IPS-NIHi7 (cell line): Measurements from ENCODE around the gene OPTN.
"Not testable (repeated sequence)": the region's sequence is repeated elsewhere in the genome, so short reads cannot be mapped to it uniquely, and the experiment has no call there.

Experiments used
- DNase-seq: peaks from one replicate; pipeline ENCODE4 v3.0.0; 2012; ENCODE audit warnings: mixed read lengths; ENCODE audit errors: extremely low spot score

Gene OPTN

DNA sequence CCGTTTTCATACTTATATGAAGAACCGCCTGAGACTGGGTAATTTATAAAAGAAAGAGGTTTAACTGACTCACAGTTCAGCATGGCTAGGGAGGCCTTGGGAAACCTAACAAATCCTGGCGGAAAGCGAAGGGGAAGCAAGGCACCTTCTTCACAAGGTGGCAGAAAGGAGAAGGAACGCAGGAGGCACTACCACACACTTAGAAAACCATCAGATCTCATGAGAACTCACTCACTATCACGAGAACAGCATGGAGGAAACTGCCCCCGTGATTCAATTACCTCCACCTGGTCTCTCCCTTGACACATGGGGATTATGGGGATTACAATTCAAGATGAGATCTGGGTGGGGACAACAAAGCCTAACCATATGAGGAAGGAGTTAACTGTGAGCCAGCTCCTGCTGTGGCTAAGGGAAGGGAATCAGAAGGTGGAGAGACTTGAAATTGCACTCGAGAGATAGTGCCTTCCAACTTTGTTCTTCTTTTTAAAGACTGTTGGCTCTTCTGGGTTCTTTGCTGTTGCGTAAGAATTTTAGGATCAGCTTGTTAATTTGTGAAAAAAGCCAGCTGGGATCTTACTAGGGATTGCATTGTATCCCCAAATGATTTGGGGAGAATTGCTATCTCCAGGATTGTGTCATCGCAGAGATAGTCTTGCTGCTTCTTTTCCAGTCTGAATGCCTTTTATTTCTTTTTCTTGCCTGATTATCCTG, 21.0 kb downstream of the OPTN start:
- DNase-seq = no peak

GRCh38 chr10:13121500-13121854, 21.5 kb downstream of the OPTN start:
- DNase-seq = no peak

DNA sequence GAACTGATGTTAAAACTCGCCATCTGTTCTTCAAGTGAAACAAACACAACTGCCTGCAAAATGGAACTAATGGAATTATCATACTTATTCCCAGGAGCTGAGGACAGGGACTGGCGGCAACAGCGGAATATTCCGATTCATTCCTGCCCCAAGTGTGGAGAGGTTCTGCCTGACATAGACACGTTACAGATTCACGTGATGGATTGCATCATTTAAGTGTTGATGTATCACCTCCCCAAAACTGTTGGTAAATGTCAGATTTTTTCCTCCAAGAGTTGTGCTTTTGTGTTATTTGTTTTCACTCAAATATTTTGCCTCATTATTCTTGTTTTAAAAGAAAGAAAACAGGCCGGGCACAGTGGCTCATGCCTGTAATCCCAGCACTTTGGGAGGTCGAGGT, 36.7 kb downstream of the OPTN start:
- no peak for DNase-seq

- DNase-seq = peak; percentile 40
Observed at GRCh38 chr10:13139150-13139549, 39.2 kb downstream of the OPTN start.

- DNase-seq = no peak
Observed at GRCh38 chr10:13139676-13140075, 39.7 kb downstream of the OPTN start.

DNA sequence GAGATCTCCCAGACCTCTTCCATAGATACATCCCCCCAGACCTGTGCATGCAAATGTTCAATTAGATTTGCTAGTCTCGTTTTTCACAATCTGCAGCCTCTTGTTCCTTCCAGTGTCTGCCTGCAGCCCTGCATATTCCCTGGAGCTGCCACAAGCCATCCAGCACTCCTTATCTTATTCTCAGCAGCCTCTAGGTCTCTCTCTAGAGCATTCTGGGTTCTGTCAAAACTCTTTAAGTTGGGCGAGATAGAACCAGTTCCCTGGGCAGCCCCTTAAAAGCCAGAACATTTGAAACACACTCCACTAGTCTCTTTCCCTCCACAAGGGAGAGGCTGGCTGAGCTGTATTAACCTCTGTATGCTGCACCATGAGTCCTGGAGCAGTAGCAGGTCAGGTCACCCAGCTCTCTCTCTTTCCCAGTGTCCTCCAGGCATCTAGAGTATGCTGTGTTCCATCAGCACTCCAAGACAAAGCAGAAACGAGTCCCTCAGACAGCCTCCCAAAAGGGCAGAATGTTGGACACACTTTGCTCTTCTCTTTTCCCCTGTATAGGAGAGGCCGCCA, 40.7 kb downstream of the OPTN start:
- no peak for DNase-seq

DNA sequence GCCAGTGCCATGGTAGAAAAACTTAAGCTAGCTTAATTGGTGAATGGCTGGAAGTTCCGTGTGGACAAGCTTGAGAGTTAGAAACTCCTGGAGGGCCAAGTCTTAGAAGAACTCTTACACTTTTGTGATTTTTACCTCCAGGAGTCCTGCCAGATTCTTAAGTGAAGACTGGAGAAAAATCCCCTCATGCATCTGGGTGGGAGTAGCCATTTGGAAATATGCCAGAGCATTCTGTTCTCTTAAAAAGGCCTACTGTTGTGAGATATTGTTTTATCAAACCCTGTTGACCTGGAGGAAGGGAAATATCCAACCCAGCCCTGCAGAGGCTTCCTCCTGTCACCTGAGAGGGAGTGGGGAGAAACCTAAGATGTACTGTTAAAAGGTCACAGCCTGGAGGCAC, 43.8 kb downstream of the OPTN start:
- DNase-seq = no peak

DNA sequence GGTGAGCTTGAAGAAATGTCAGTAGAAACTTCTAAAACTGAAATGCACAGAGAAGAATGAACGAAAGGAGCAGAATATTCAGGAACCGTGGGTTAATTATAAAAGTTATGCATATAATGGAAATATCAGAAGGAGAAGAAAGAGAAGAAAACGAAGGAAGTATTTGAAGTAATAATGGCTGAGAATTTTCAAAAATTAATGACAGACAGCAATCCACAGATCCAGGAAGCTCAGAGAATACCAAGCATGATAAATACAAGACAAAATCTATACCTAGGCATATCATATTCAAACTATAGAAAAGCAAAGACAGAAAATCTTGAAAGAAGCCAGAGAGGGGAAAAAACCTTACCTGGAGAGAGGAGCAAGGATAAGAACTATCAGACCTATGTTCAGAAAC, 44.9 kb downstream of the OPTN start:
- DNase-seq = no peak

GRCh38 chr10:13146379-13146778, 46.4 kb downstream of the OPTN start:
- DNase-seq = no peak

GRCh38 chr10:13147161-13147560, 47.2 kb downstream of the OPTN start:
- no peak for DNase-seq

- no peak for DNase-seq
Observed at GRCh38 chr10:13152296-13152695, 52.3 kb downstream of the OPTN start.

DNA sequence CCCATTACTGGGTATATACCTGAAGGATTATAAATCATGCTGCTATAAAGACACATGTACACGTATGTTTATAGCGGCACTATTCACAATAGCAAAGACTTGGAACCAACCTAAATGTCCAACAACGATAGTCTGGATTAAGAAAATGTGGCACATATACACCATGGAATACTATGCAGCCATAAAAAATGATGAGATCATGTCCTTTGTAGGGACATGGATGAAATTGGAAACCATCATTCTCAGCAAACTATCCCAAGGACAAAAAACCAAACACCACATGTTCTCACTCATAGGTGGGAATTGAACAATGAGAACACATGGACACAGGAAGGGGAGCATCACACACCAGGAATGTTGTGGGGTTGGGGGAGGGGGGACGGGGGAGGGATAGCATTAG, 55.9 kb downstream of the OPTN start:
- not testable (repeated sequence) for DNase-seq

- no peak for DNase-seq
Observed at GRCh38 chr10:13158401-13158800, 58.4 kb downstream of the OPTN start.

DNA sequence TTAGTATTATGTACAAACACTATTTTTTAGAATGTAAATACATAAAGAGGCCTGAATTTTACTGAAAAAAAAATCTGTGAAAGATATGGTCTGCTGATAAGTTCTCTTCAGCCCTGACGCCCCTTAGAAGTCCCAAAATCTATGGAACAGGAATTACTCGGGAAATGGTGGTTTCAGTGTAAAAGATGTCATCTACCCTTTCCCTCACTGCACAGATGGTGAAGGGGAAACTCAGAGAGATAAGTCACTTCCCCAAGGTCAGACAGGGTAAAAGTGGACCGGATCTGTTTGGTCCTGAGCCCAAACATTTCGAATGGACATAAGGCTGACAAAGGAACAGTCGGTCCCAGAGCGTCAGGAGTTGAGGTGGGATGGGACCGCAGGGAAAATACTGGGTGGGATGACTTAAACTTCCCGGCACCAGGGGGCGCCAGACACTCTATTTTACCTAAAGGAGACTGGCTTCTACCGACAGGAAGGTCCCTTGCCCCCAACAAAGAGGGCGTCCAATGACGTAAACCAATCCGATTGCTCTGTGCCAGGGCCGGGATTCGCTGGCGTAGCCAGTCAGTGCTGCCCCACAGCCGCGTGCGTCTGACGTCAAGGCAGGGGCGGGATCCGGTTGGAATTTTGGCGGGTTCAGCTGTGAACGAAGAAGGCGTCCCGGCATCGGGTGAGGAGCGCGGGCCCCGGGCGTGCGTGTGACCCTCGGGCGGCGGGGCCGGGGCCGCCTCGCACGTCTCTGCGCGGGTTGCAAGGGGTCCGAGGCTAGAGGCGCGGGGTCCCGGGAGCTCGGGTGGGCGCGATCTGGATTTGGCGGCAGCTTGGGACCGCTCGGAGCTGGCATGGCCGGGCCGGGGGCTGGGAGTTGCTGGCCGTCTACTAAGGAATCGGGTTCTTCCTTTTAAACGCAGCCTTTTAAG, 61.2 kb downstream of the OPTN start, which contains the start of gene MCM10:
Gene MCM10, plus strand, starts transcription at position 625 of the 923 bp plus-strand sequence. CDS start 2,645 bp downstream, outside the sequence.
- peak; percentile 100 for DNase-seq

DNA sequence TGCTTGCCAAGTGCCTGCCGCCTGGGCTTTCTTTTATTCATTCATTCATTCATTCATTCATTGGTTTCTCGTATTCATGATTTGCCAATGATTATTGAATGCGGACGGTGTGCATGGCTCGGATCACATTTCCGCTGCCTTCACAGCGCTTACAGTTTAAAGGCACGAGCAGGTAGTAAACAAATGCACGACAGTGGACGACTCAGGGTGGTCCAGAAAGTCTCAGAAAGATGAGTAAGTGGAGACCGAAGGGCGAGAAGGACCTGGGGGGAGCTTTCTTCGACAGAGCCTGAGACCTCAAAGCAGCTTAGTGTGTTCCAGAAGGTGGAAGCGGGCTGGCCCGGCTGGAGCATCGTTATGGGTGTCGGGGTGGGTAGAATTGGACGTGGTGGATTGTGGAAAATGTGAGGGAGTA, 61.9 kb downstream of the OPTN start:
- peak; percentile 24 for DNase-seq

DNA sequence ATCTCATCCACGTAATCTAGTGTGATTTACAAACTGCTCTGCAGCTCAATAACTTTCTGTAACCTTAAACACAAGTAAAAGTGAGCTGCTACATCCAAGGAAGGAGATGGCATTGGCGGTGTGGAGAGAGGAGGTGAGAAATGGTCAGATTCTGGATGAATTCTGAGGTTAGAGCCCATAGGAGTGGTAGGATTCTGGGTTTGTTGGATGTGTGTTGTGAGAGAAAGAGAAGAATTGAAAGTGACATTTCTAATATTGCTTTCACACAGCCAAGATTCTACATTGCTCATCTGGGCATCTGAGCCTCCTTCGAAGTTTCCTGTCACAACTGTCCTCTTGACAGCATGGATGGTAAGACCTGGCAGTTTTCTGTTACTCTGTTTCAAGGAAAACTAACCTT, 63.9 kb downstream of the OPTN start:
- no peak for DNase-seq

GRCh38 chr10:13165177-13165576, 65.2 kb downstream of the OPTN start:
- no peak for DNase-seq

DNA sequence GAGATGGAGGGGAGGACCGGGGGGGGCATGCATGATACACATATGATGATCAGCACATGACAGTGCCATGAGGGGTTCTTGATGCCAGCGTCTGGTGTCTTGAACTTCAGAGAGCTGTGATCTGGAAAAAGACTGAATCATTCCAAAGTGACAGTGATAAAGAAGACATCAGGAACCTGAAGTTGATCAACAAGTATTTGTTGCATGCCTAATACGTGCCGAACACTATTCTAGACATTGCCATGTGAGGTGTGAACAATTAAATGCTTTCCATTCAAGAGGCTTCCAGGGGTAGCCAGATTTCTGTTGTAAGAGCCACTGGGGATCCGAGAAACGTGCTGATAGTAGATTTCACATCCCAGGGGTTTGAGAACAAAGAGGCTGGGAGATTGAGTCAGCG, 67.6 kb downstream of the OPTN start:
- DNase-seq = no peak

- no peak for DNase-seq
Observed at GRCh38 chr10:13168781-13169180, 68.8 kb downstream of the OPTN start.

- DNase-seq = no peak
Observed at GRCh38 chr10:13173616-13174015, 73.7 kb downstream of the OPTN start.

DNA sequence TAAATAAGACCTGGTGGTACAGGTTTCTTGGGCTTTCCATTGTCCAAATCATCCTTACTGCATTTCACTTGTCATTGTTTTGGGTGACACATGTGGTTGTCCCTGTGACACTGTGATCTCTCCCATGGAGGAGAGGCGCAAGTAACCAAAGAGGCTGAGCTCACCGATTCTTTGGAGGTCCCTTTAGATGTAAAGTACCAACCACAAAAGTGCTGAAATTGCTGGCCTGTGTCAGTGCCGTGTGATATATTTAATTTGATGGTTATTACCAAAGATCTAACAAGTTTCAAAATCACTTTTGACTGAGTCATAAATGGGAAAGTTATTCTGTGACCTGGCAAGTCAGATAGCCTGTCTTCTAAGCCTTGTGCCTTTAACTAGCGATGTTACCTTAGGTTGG, 80.8 kb downstream of the OPTN start:
- DNase-seq = no peak

- DNase-seq = no peak
Observed at GRCh38 chr10:13182424-13182823, 82.5 kb downstream of the OPTN start.

GRCh38 chr10:13183625-13184024, 83.7 kb downstream of the OPTN start:
- DNase-seq = no peak
